WTC11 (cell line): ENCODE results near the gene RBSN. TPM values are rescaled to one million over a fixed set of nuclear protein-coding genes. Genes with fewer than 3 reads are reported as not detected.

ENCODE experiments used
- ATAC-seq: fragments of 200-7000 bp; cut with Tn5 transposase; 2 replicates; pipeline ENCODE4 v1.10.0; 2021; ENCODE audit warnings: mild to moderate bottlenecking, moderate library complexity
- CTCF ChIA-PET: fragments of 300-600 bp; sonication (Branson Sonifier 250); formaldehyde crosslinking; loops from one replicate; lab custom pipeline; 2021; ENCODE audit warnings: antibody characterized with exemption; lab: Charles Lee
- POLR2A ChIA-PET: fragments of 350-600 bp; sonication (Branson Sonifier 250); formaldehyde crosslinking; loops from one replicate; lab custom pipeline; 2021; ENCODE audit warnings: antibody characterized with exemption; lab: Charles Lee
- DNase-seq: peaks from one replicate; pipeline ENCODE4 v3.0.0; 2021; ENCODE audit warnings: low spot score
- H3K27ac Mint-ChIP-seq: 2 replicates; pipeline ENCODE4 v1.8.0; 2021; ENCODE audit warnings: mixed read lengths
- H3K27me3 Mint-ChIP-seq: 2 replicates; pipeline ENCODE4 v1.8.0; 2021; ENCODE audit warnings: low read depth, mild to moderate bottlenecking, moderate library complexity, mixed read lengths
- H3K36me3 Mint-ChIP-seq: 2 replicates; pipeline ENCODE4 v1.8.0; 2021; ENCODE audit warnings: mixed read lengths
- H3K4me1 Mint-ChIP-seq: 2 replicates; pipeline ENCODE4 v1.8.0; 2022; ENCODE audit warnings: mixed read lengths
- H3K4me3 Mint-ChIP-seq: 2 replicates; pipeline ENCODE4 v1.8.0; 2021; ENCODE audit warnings: mild to moderate bottlenecking, moderate library complexity, mixed read lengths
- H3K9me3 Mint-ChIP-seq: 2 replicates; pipeline ENCODE4 v1.8.0; 2021; ENCODE audit warnings: mixed read lengths
- ATF1 ChIP-seq: sonication (generic); formaldehyde crosslinking; IDR thresholded peaks from 2 replicates; pipeline ENCODE4 v1.8.1; 2023; ENCODE audit warnings: mild to moderate bottlenecking, moderate library complexity, missing genetic modification reagents
- CTCF ChIP-seq: fragments of 200-600 bp; IDR thresholded peaks from 2 replicates; pipeline ENCODE4 v1.8.0; 2022; ENCODE audit warnings: antibody characterized with exemption
- E2F5 ChIP-seq: sonication (generic); formaldehyde crosslinking; IDR thresholded peaks from 2 replicates; pipeline ENCODE4 v1.8.1; 2022; ENCODE audit warnings: mild to moderate bottlenecking, moderate library complexity, missing genetic modification reagents
- ESRRA ChIP-seq: sonication (generic); formaldehyde crosslinking; IDR thresholded peaks from 2 replicates; pipeline ENCODE4 v1.8.1; 2022; ENCODE audit warnings: mild to moderate bottlenecking, missing genetic modification reagents, borderline replicate concordance
- FOXK1 ChIP-seq: sonication (generic); formaldehyde crosslinking; IDR thresholded peaks from 2 replicates; pipeline ENCODE4 v1.8.0; 2022; ENCODE audit warnings: mild to moderate bottlenecking, moderate library complexity, missing genetic modification reagents
- GABPB1 ChIP-seq: sonication (generic); formaldehyde crosslinking; IDR thresholded peaks from 2 replicates; pipeline ENCODE4 v1.8.1; 2023; ENCODE audit warnings: mild to moderate bottlenecking, missing genetic modification reagents
- GTF2I ChIP-seq: fragments of 250-450 bp; sonication (Bioruptor Pico); conservative IDR thresholded peaks from 2 replicates; pipeline ENCODE4 v1.4.0; 2021; ENCODE audit warnings: mild to moderate bottlenecking
- HMGA2 ChIP-seq: fragments of 250-450 bp; sonication (Bioruptor Pico); IDR thresholded peaks from 2 replicates; pipeline ENCODE4 v1.4.0; 2021; ENCODE audit warnings: mild to moderate bottlenecking, moderate library complexity
- HMGXB4 ChIP-seq: sonication (generic); formaldehyde crosslinking; IDR thresholded peaks from 2 replicates; pipeline ENCODE4 v1.8.1; 2023; ENCODE audit warnings: mild to moderate bottlenecking, moderate library complexity, missing genetic modification reagents
- JAZF1 ChIP-seq: fragments of 250-450 bp; sonication (Bioruptor Pico); IDR thresholded peaks from 2 replicates; pipeline ENCODE4 v1.9.0; 2021; ENCODE audit warnings: moderate library complexity, mild to moderate bottlenecking, inconsistent platforms
- KAT7 ChIP-seq: sonication (generic); formaldehyde crosslinking; IDR thresholded peaks from 2 replicates; pipeline ENCODE4 v1.8.1; 2023; ENCODE audit warnings: missing genetic modification reagents, mild to moderate bottlenecking, borderline replicate concordance
- MXD4 ChIP-seq: fragments of 250-450 bp; sonication (Bioruptor Pico); IDR thresholded peaks from 2 replicates; pipeline ENCODE4 v1.8.0; 2021; ENCODE audit warnings: mild to moderate bottlenecking, moderate library complexity, borderline replicate concordance
- MYBL2 ChIP-seq: sonication (generic); formaldehyde crosslinking; IDR thresholded peaks from 2 replicates; pipeline ENCODE4 v1.8.1; 2023; ENCODE audit warnings: mild to moderate bottlenecking, moderate library complexity, missing genetic modification reagents
- NFATC4 ChIP-seq: fragments of 250-450 bp; sonication (Bioruptor Pico); IDR thresholded peaks from 2 replicates; pipeline ENCODE4 v1.9.0; 2021; ENCODE audit warnings: mild to moderate bottlenecking
- NFE2L1 ChIP-seq: sonication (generic); formaldehyde crosslinking; IDR thresholded peaks from 2 replicates; pipeline ENCODE4 v1.8.1; 2023; ENCODE audit warnings: missing genetic modification reagents
- NR2C2 ChIP-seq: sonication (generic); formaldehyde crosslinking; IDR thresholded peaks from 2 replicates; pipeline ENCODE4 v1.8.0; 2022; ENCODE audit warnings: mild to moderate bottlenecking, missing genetic modification reagents
- PRRX2 ChIP-seq: fragments of 250-450 bp; sonication (Bioruptor Pico); IDR thresholded peaks from 2 replicates; pipeline ENCODE4 v1.8.0; 2021; ENCODE audit warnings: mild to moderate bottlenecking
- SMAD3 ChIP-seq: sonication (generic); formaldehyde crosslinking; IDR thresholded peaks from 2 replicates; pipeline ENCODE4 v1.8.0; 2022; ENCODE audit warnings: missing genetic modification reagents, mild to moderate bottlenecking, borderline replicate concordance
- SMAD4 ChIP-seq: sonication (generic); formaldehyde crosslinking; IDR thresholded peaks from 2 replicates; pipeline ENCODE4 v1.8.0; 2022; ENCODE audit warnings: mild to moderate bottlenecking, missing genetic modification reagents
- TP53 ChIP-seq: sonication (generic); formaldehyde crosslinking; IDR thresholded peaks from 2 replicates; pipeline ENCODE4 v1.8.1; 2023; ENCODE audit warnings: mild to moderate bottlenecking, missing genetic modification reagents
- ZBTB21 ChIP-seq: sonication (generic); formaldehyde crosslinking; IDR thresholded peaks from 2 replicates; pipeline ENCODE4 v1.8.1; 2023; ENCODE audit warnings: mild to moderate bottlenecking, missing genetic modification reagents, borderline replicate concordance
- ZBTB43 ChIP-seq: sonication (generic); formaldehyde crosslinking; IDR thresholded peaks from 2 replicates; pipeline ENCODE4 v1.8.1; 2023; ENCODE audit warnings: mild to moderate bottlenecking, missing genetic modification reagents
- ZMAT4 ChIP-seq: fragments of 250-450 bp; sonication (Bioruptor Pico); IDR thresholded peaks from 2 replicates; pipeline ENCODE4 v1.9.0; 2021; ENCODE audit warnings: mild to moderate bottlenecking
- ZNF232 ChIP-seq: sonication (generic); formaldehyde crosslinking; IDR thresholded peaks from 2 replicates; pipeline ENCODE4 v1.8.0; 2022; ENCODE audit warnings: mild to moderate bottlenecking, missing genetic modification reagents
- ZNF317 ChIP-seq: sonication (generic); formaldehyde crosslinking; IDR thresholded peaks from 2 replicates; pipeline ENCODE4 v1.8.1; 2023; ENCODE audit warnings: low read depth, mild to moderate bottlenecking, moderate library complexity, missing genetic modification reagents, borderline replicate concordance
- ZNF416 ChIP-seq: fragments of 250-450 bp; sonication (Bioruptor Pico); IDR thresholded peaks from 2 replicates; pipeline ENCODE4 v1.9.0; 2021; ENCODE audit warnings: mild to moderate bottlenecking, inconsistent platforms
- ZNF423 ChIP-seq: fragments of 250-450 bp; sonication (Bioruptor Pico); IDR thresholded peaks from 2 replicates; pipeline ENCODE4 v2.1.2; 2022; ENCODE audit warnings: mild to moderate bottlenecking, moderate library complexity
- ZNF671 ChIP-seq: fragments of 250-450 bp; sonication (Bioruptor Pico); IDR thresholded peaks from 2 replicates; pipeline ENCODE4 v1.8.0; 2021; ENCODE audit warnings: mild to moderate bottlenecking
- total RNA-seq: library from RNA; stranded (reverse); gene quantifications from 3 replicates; pipeline ENCODE4 v1.2.3, GENCODE V29; 2021

The RBSN gene
- total RNA-seq, 1 experiment from 2014 or later: 24.2 TPM

GRCh38 chr3:15089201-15089600, 9.7 kb downstream of the RBSN start:
- POLR2A ChIA-PET: interaction anchor here (0.8 kb wide), 1 partner anchor 9 kb away, joined by 5 read pairs; the partner anchor contains the start of gene RBSN
- Mint-ChIP-seq H3K27me3 (no peaks in the 10 kb centered on the region), H3K4me1 (no peaks in the 10 kb centered on the region), H3K27ac (no peak overlapping the region), H3K9me3 (no peaks in the 10 kb centered on the region)
- TF ChIP-seq NFE2L1 (CRISPR knock-in tag) (no peak), ZNF416 (CRISPR knock-in tag) (no peak), E2F5 (no peak), KAT7 (CRISPR knock-in tag) (no peak), GABPB1 (no peak), CTCF (no peak), TP53 (CRISPR knock-in tag) (no peak), ESRRA (no peak), HMGXB4 (no peak), ZBTB43 (no peak)
- TF ChIP-seq, all 79 proteins: peak for 0
- no peak for ATAC-seq
- Mint-ChIP-seq H3K36me3 (peaks cover 13% of the 10 kb centered on the region), H3K4me3 (no peak overlapping the region)
- DNase-seq: no peak
- CTCF ChIA-PET: interaction anchor here (1.3 kb wide), 1 partner anchor 38 kb away, joined by 3 read pairs; no protein-coding TSS in a partner anchor

- no peak overlapping the region for H3K4me3 Mint-ChIP-seq
- TF ChIP-seq GTF2I (CRISPR knock-in tag) (no peak), ESRRA (no peak), PRRX2 (CRISPR knock-in tag) (no peak), ZBTB21 (CRISPR knock-in tag) (no peak), ATF1 (CRISPR knock-in tag) (no peak), ZMAT4 (CRISPR knock-in tag) (no peak), MYBL2 (CRISPR knock-in tag) (no peak), MXD4 (no peak), FOXK1 (no peak), ZNF671 (CRISPR knock-in tag) (no peak)
- ChIA-PET POLR2A (no interaction called here), CTCF (interaction anchor here (1.0 kb wide), 1 partner anchor 35 kb away, joined by 3 read pairs; no protein-coding TSS in a partner anchor)
- no peak for DNase-seq
- no peaks in the 10 kb centered on the region for H3K4me1 Mint-ChIP-seq
- no peak overlapping the region for H3K27ac Mint-ChIP-seq
- ATAC-seq: no peak
- no peaks in the 10 kb centered on the region for H3K9me3 Mint-ChIP-seq
- H3K36me3 Mint-ChIP-seq: peaks cover 22% of the 10 kb centered on the region
- no peaks in the 10 kb centered on the region for H3K27me3 Mint-ChIP-seq
Measured at GRCh38 chr3:15086699-15087098, 12.2 kb downstream of the RBSN start.

GRCh38 chr3:15086263-15086662, 12.7 kb downstream of the RBSN start:
- CTCF ChIA-PET: interaction anchor here (1.0 kb wide), 1 partner anchor 35 kb away, joined by 3 read pairs; no protein-coding TSS in a partner anchor
- H3K36me3 Mint-ChIP-seq: peaks cover 24% of the 10 kb centered on the region
- TF ChIP-seq KAT7 (CRISPR knock-in tag) (no peak), NFATC4 (CRISPR knock-in tag) (no peak), ZMAT4 (CRISPR knock-in tag) (no peak), NR2C2 (CRISPR knock-in tag) (no peak), ZNF416 (CRISPR knock-in tag) (no peak), E2F5 (no peak), ZNF317 (CRISPR knock-in tag) (no peak), ZNF232 (no peak), SMAD4 (CRISPR knock-in tag) (no peak), JAZF1 (CRISPR knock-in tag) (no peak), SMAD3 (no peak), ZNF423 (no peak), HMGA2 (CRISPR knock-in tag) (no peak)

More at GRCh38 chr3:15086263-15086662, 12.7 kb downstream of the RBSN start:
- no peaks in the 10 kb centered on the region for H3K27me3 Mint-ChIP-seq
- no peaks in the 10 kb centered on the region for H3K9me3 Mint-ChIP-seq
- ATAC-seq (no peak), DNase-seq (no peak)
- POLR2A ChIA-PET: interaction anchor here (0.6 kb wide), 1 partner anchor 12 kb away, joined by 3 read pairs; no protein-coding TSS in a partner anchor
- no peak overlapping the region for H3K27ac Mint-ChIP-seq
- H3K4me3 Mint-ChIP-seq: no peak overlapping the region
- H3K4me1 Mint-ChIP-seq: no peaks in the 10 kb centered on the region
